IMR-90 (cell line): ENCODE results near the gene CYTH4. TPM values are rescaled to one million over a fixed set of nuclear protein-coding genes. Genes with fewer than 3 reads are reported as not detected.

Source experiments
- ATAC-seq: fragments of 200-7000 bp; cut with Tn5 transposase; 2 replicates; pipeline ENCODE4 v1.9.1; 2020; ENCODE audit warnings: low read depth, mild to moderate bottlenecking, moderate library complexity
- BruUV-seq: library from RNA; stranded (reverse); fragments of 400-500 nt; replicated peaks from 2 replicates; lab custom pipeline; 2021; lab: Mats Ljungman, UMichigan
- CTCF ChIA-PET: fragments of 300-600 bp; formaldehyde crosslinking; extraction: SDS; loops from one replicate; lab custom pipeline; 2021; ENCODE audit warnings: antibody characterized with exemption; lab: Yijun Ruan, JAX
- POLR2A ChIA-PET: fragments of 300-600 bp; sonication (Branson Sonifier 250); formaldehyde crosslinking; loops from one replicate; lab custom pipeline; 2022; ENCODE audit warnings: antibody characterized with exemption; ENCODE audit not compliant: unreplicated experiment; lab: Charles Lee
- DNase-seq: peaks from one replicate; pipeline ENCODE4 v3.0.0; 2013
- H2AFZ ChIP-seq: replicated peaks from 2 replicates; pipeline ENCODE3; 2013; ENCODE audit warnings: low read length, mild to moderate bottlenecking; ENCODE audit not compliant: poor library complexity
- H2AK5ac ChIP-seq: 2 replicates; pipeline ENCODE4 v1.6.1; 2013; ENCODE audit warnings: low read depth, low read length, inconsistent platforms
- H2AK9ac ChIP-seq: replicated peaks from 2 replicates; pipeline ENCODE3; 2013; ENCODE audit warnings: mild to moderate bottlenecking, low read depth, low read length, moderate library complexity; ENCODE audit not compliant: poor library complexity
- H2BK120ac ChIP-seq: 2 replicates; pipeline ENCODE4 v1.6.1; 2013; ENCODE audit warnings: low read depth, low read length, inconsistent platforms
- H2BK15ac ChIP-seq: 3 replicates; pipeline ENCODE4 v1.6.1; 2013; ENCODE audit warnings: low read depth, low read length, inconsistent platforms
- H2BK20ac ChIP-seq: 2 replicates; pipeline ENCODE4 v1.6.1; 2013; ENCODE audit warnings: low read depth, mild to moderate bottlenecking, inconsistent platforms, low read length, moderate library complexity
- H2BK5ac ChIP-seq: 2 replicates; pipeline ENCODE4 v1.6.1; 2013; ENCODE audit warnings: mild to moderate bottlenecking, low read depth, low read length, inconsistent platforms; ENCODE audit not compliant: poor library complexity, severe bottlenecking
- H3K14ac ChIP-seq: replicated peaks from 2 replicates; pipeline ENCODE4 v1.6.1; 2013; ENCODE audit warnings: low read depth, low read length, inconsistent platforms
- H3K18ac ChIP-seq: 2 replicates; pipeline ENCODE4 v1.6.1; 2013; ENCODE audit warnings: low read depth, low read length, control low read depth
- H3K23ac ChIP-seq: 2 replicates; pipeline ENCODE4 v1.6.1; 2013; ENCODE audit warnings: low read depth, low read length, inconsistent platforms
- H3K27ac ChIP-seq: 2 replicates; pipeline ENCODE4 v1.5.1; 2013; ENCODE audit warnings: mild to moderate bottlenecking, control low read depth, low read length; ENCODE audit not compliant: insufficient read depth
- H3K27me3 ChIP-seq: 2 replicates; pipeline ENCODE4 v1.6.1; 2013; ENCODE audit warnings: low read length; ENCODE audit not compliant: control insufficient read depth, insufficient read depth
- H3K36me3 ChIP-seq: 2 replicates; pipeline ENCODE4 v1.6.1; 2013; ENCODE audit warnings: low read length, mixed read lengths; ENCODE audit not compliant: control insufficient read depth, insufficient read depth
- H3K4ac ChIP-seq: 2 replicates; pipeline ENCODE4 v1.6.1; 2013; ENCODE audit warnings: low read depth, low read length, inconsistent platforms
- H3K4me1 ChIP-seq: 2 replicates; pipeline ENCODE4 v1.6.1; 2013; ENCODE audit warnings: low read length, mixed read lengths; ENCODE audit not compliant: control insufficient read depth, insufficient read depth
- H3K4me2 ChIP-seq: 2 replicates; pipeline ENCODE4 v1.6.1; 2013; ENCODE audit warnings: low read depth, mild to moderate bottlenecking, control low read depth, low read length, moderate library complexity
- H3K4me3 ChIP-seq: 2 replicates; pipeline ENCODE4 v1.5.1; 2013; ENCODE audit warnings: low read depth, mild to moderate bottlenecking, control low read depth, low read length, moderate library complexity; ENCODE audit not compliant: insufficient read depth
- H3K56ac ChIP-seq: 2 replicates; pipeline ENCODE4 v1.6.1; 2013; ENCODE audit warnings: low read length, inconsistent platforms; ENCODE audit not compliant: insufficient read depth; ENCODE audit errors: extremely low read depth
- H3K79me1 ChIP-seq, 2 experiments: 2 replicates each; pipeline ENCODE4 v1.6.1; 2013; ENCODE audit warnings: low read length in 2 of 2, inconsistent platforms in 1 of 2, low read depth in 1 of 2
- H3K9ac ChIP-seq: 2 replicates; pipeline ENCODE4 v1.6.1; 2013; ENCODE audit warnings: low read depth, low read length, control low read depth
- H3K9me1 ChIP-seq: 2 replicates; pipeline ENCODE4 v1.6.1; 2013; ENCODE audit warnings: low read length, inconsistent platforms; ENCODE audit not compliant: insufficient read depth
- H3K9me3 ChIP-seq: 2 replicates; pipeline ENCODE4 v1.6.1; 2013; ENCODE audit warnings: low read length; ENCODE audit not compliant: control insufficient read depth, insufficient read depth
- H4K20me1 ChIP-seq: 2 replicates; pipeline ENCODE4 v1.6.1; 2013; ENCODE audit warnings: low read length, inconsistent platforms; ENCODE audit not compliant: insufficient read depth
- H4K5ac ChIP-seq: 2 replicates; pipeline ENCODE4 v1.6.1; 2013; ENCODE audit warnings: mild to moderate bottlenecking, low read depth, low read length, control low read depth
- H4K8ac ChIP-seq, 2 experiments: 2 replicates each; pipeline ENCODE4 v1.6.1; 2013; ENCODE audit warnings: low read depth in 2 of 2, low read length in 2 of 2, control low read depth in 1 of 2, inconsistent platforms in 1 of 2
- H4K91ac ChIP-seq: 2 replicates; pipeline ENCODE4 v1.6.1; 2013; ENCODE audit warnings: low read depth, low read length, inconsistent platforms; ENCODE audit not compliant: insufficient read depth
- BHLHE40 ChIP-seq: fragments of 150-350 bp; IDR thresholded peaks from 2 replicates; pipeline ENCODE4 v1.6.1; 2016; ENCODE audit warnings: mild to moderate bottlenecking, low read depth, low read length
- CEBPB ChIP-seq: IDR thresholded peaks from 2 replicates; pipeline ENCODE4 v1.6.1; 2012; ENCODE audit warnings: low read depth, low read length, improper control_type of control experiment
- CHD1 ChIP-seq: IDR thresholded peaks from 2 replicates; pipeline ENCODE4 v1.6.1; 2012; ENCODE audit warnings: low read depth, low read length, improper control_type of control experiment
- FOS ChIP-seq: fragments of 150-350 bp; IDR thresholded peaks from 2 replicates; pipeline ENCODE4 v1.6.1; 2016; ENCODE audit warnings: low read depth, low read length
- MAFK ChIP-seq: IDR thresholded peaks from 2 replicates; pipeline ENCODE4 v1.6.1; 2012; ENCODE audit warnings: low read depth, low read length, improper control_type of control experiment
- MAZ ChIP-seq: IDR thresholded peaks from 2 replicates; pipeline ENCODE4 v1.6.1; 2012; ENCODE audit warnings: low read depth, mild to moderate bottlenecking, low read length, improper control_type of control experiment, moderate library complexity, borderline replicate concordance
- MXI1 ChIP-seq: IDR thresholded peaks from 2 replicates; pipeline ENCODE4 v1.6.1; 2012; ENCODE audit warnings: low read depth, mild to moderate bottlenecking, low read length, moderate library complexity, borderline replicate concordance
- NFE2L2 ChIP-seq: fragments of 150-350 bp; IDR thresholded peaks from 2 replicates; pipeline ENCODE4 v1.6.1; 2016; ENCODE audit warnings: low read depth, mild to moderate bottlenecking, low read length
- POLR2A ChIP-seq: IDR thresholded peaks from 2 replicates; pipeline ENCODE4 v1.6.1; 2012; ENCODE audit warnings: mild to moderate bottlenecking, low read depth, low read length
- RAD21 ChIP-seq: IDR thresholded peaks from 2 replicates; pipeline ENCODE4 v1.6.1; 2012; ENCODE audit warnings: low read length, improper control_type of control experiment
- RCOR1 ChIP-seq: IDR thresholded peaks from 2 replicates; pipeline ENCODE4 v1.6.1; 2012; ENCODE audit warnings: mild to moderate bottlenecking, low read length, improper control_type of control experiment; ENCODE audit not compliant: insufficient replicate concordance
- SMC3 ChIP-seq: fragments of 150-350 bp; IDR thresholded peaks from 2 replicates; pipeline ENCODE4 v1.6.1; 2016; ENCODE audit warnings: low read depth, mild to moderate bottlenecking, antibody characterized with exemption, low read length, moderate library complexity
- WGBS, 2 experiments: methylation state at CpG; one replicate each; pipeline versions ENCODE4 v1.1.5 to v1.1.7; 2013; ENCODE audit warnings: missing lambda C conversion rate in 2 of 2; ENCODE audit not compliant: insufficient read length in 1 of 2; ENCODE audit errors: extremely low coverage in 2 of 2; 5-methylcytosine and 5-hydroxymethylcytosine counted together
- dilution Hi-C: fragments of 300-500 bp; cut with HindIII; formaldehyde crosslinking; loops from one replicate; pipeline ENCODE4 v1.14.3; 2018; ENCODE audit warnings: low sequenced_read_pairs; ENCODE audit not compliant: unreplicated experiment
- in situ Hi-C: fragments of 300-500 bp; cut with MboI; formaldehyde crosslinking; loops from 3 replicates; pipeline ENCODE4 v1.14.3; 2019; ENCODE audit warnings: low sequenced_read_pairs, inconsistent platforms, mixed read lengths
- intact Hi-C: fragments of 100-400 bp; cut with micrococcal nuclease; formaldehyde crosslinking; loops from 2 replicates; pipeline ENCODE4 v1.10.0; 2022
- polyA plus RNA-seq, 3 experiments: library from polyadenylated mRNA; depleted of rRNA; stranded (reverse); fragments of >200 nt; gene quantifications; 2 replicates each; pipeline ENCODE4 v1.2.3, GENCODE V29; 2012; ENCODE audit warnings: low replicate concordance in 1 of 3
- total RNA-seq: library from RNA; depleted of rRNA; stranded (reverse); fragments of >200 nt; gene quantifications from 2 replicates; pipeline ENCODE4 v1.2.3, GENCODE V29; 2012
- TF ChIP-seq, protein P1 (sequence below): fragments of 150-350 bp; IDR thresholded peaks from 2 replicates; pipeline ENCODE4 v1.6.1; 2016; ENCODE audit warnings: low read depth, mild to moderate bottlenecking, low read length, moderate library complexity, borderline replicate concordance

CYTH4 gene
- total and polyA plus RNA-seq, 2 of the 4 experiments (the other 2 are of a cell fraction): 0.36 to 0.55 TPM

DNA sequence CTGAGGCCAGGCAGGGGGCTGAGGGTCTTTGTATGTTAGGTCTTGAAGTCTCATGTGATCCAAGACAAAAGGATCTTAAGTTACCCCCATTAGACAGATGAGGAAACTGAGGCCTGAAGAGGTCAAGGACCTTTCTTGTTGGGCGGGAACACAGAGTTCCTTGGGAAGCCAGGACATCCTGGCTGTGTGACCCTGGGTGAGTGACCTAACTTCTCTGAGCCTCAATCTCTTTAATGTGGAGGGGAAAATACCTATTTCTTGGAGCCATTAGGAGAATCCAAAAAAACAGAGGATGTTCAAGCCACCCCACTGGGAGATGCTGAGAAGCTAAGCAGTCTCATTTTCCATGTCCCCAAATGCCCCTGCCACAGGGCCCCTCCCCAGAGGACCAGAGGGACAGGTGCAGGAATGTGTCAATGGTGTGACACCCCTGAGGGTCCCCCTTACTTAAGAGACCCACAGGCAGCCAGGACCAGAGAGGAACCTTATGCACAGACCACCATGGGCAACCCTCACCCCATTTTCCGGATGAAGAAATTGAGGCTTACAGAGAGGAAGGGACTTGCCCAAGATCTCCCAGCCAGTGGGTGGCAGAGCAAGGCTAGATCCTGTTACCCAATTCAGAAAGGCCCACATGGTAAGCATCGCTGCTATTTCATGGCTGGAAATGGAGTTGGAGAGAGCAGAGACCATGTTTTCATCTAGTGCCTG, 46.3 kb upstream of the CYTH4 start:
- Histone ChIP-seq H2BK120ac (no peak overlapping the region), H3K56ac (no peak overlapping the region), H3K4me1 (0 out of 2 replicates have a peak, but pooled peaks cover 2% of the 10 kb centered on the region), H3K36me3 (no peaks in the 10 kb centered on the region), H3K23ac (no peak overlapping the region), H3K9me1 (no peaks in the 10 kb centered on the region), H3K18ac (no peak overlapping the region), H3K27ac (no peak overlapping the region), H3K4me3 (no peak overlapping the region), H4K8ac (no peak overlapping the region), H3K9me3 (no peaks in the 10 kb centered on the region), H3K79me1 (no peaks in the 10 kb centered on the region; a peak in 1 of 4 replicates), H3K9ac (no peak overlapping the region), H3K4ac (no peak overlapping the region), H2AK5ac (no peak overlapping the region; the same call in 1 of the 2 replicates), H4K91ac (no peak overlapping the region), H4K20me1 (no peaks in the 10 kb centered on the region), H3K27me3 (no peaks in the 10 kb centered on the region; the same call in 1 of the 2 replicates), H2AK9ac (no peak overlapping the region), H2BK15ac (no peak overlapping the region), H3K14ac (no peak overlapping the region), H2BK20ac (no peak overlapping the region), H4K5ac (no peak overlapping the region), H2AFZ (no peak overlapping the region), H3K4me2 (no peak overlapping the region), H2BK5ac (no peak overlapping the region)
- BruUV-seq: no TSS peak
- intact Hi-C loops: no loop called here
- CTCF ChIA-PET: no interaction called here
- WGBS, 2 experiments: no CpG with 5 or more reads among the region's 3 CpGs
- DNase-seq (no peak), ATAC-seq (no peak)
- dilution Hi-C loops: no loop called here
- POLR2A ChIA-PET: no interaction called here
- TF ChIP-seq, protein P1, sequence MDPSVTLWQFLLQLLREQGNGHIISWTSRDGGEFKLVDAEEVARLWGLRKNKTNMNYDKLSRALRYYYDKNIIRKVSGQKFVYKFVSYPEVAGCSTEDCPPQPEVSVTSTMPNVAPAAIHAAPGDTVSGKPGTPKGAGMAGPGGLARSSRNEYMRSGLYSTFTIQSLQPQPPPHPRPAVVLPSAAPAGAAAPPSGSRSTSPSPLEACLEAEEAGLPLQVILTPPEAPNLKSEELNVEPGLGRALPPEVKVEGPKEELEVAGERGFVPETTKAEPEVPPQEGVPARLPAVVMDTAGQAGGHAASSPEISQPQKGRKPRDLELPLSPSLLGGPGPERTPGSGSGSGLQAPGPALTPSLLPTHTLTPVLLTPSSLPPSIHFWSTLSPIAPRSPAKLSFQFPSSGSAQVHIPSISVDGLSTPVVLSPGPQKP: no peak
- TF ChIP-seq MXI1: no peak
- no peak for TF ChIP-seq SMC3
- no peak for TF ChIP-seq RCOR1
- TF ChIP-seq RAD21: no peak
- no peak for TF ChIP-seq CHD1
- no peak for TF ChIP-seq BHLHE40
- no peak for TF ChIP-seq FOS
- no peak for TF ChIP-seq MAZ
- TF ChIP-seq NFE2L2: no peak
- TF ChIP-seq MAFK: no peak
- TF ChIP-seq CEBPB: no peak
- no peak for TF ChIP-seq POLR2A
- in situ Hi-C loops: no loop called here
